ENCODE results near the gene CCDC102A.
A peak's percentile ranks its signal among the peaks of the same experiment; 100 is the strongest.
"Not testable (repeated sequence)": the region's sequence is repeated elsewhere in the genome, so short reads cannot be mapped to it uniquely, and the experiment has no call there.

Gene CCDC102A

DNA sequence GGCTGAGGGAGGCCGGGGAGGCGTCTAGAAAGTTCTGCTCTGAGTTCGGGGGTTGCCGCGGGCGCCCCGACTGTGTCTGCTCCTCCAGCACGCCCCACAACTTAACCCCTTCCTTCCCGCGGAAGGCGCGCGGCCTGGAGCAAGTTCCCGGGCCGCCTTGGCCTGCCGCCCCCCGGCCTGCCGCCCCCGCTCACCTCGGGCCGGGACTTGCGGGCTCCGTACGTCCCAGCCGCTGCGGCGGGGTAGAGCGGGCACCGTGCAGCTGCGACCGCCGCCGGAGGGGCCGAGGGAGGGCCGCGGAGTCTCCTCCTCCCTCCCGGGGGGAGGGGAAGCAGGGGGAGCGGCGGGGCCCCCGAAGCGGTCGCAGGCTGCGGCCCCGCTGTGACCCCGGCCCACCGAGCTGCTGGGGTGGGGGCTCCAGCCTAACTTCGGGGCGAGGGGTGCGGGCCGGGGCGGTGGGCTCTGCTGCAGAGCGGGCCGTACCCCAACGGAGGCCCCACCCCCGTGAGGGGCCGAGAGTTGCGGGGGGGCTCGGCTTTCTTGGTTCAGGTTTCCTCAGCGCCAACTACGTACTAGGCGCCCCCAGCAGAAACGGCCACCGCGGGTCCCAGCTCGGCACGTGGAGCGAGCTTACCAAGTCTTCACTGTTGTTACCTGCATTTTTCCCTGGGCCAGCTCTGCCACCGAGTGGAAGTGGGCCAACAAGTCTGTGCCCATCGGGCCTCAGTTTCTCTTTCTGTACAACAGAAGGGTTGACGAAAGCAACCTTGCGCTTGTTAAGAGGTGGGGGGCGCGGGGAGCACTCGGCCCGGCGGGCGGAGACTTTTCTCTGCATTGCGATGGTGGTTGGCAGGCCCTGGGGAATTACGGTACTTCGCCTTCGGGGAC, at the start of gene CCDC102A:
TSS of gene CCDC102A (minus strand) at position 266 of the 888 bp plus-strand sequence. CDS start 7,394 bp downstream, outside the sequence.
- DNase-seq (ENCODE audit: low spot score), result peak; percentile 43

DNA sequence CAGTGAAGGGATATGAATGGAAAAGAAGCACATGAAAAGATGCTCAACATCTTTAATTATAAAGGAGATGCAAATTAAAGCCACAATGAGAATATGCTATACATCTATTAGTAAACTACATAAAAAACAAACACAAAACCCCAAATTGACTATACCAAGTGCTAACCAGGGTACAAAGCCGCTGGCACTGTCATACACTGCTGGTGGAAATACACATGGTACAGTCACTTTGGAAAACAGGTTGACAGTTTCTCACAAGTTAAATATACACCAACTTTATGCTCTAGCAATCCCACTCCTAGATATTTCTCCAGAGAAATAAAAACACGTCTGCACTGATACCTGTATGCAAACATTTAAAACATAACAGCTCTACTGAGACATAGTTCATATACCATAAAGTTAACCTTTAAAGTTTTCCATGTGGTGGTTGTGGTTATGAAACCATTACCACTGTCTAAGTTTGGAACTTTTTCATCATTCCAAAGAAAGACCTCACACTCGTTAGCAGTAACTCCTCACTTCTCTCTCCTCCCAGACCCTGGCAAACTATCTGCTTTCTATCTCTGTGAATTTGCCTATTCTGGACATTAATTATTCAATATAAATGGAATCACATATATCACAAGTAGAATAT, 48.8 kb upstream of the CCDC102A start:
- no peak for DNase-seq (ENCODE audit: low spot score)

DNA sequence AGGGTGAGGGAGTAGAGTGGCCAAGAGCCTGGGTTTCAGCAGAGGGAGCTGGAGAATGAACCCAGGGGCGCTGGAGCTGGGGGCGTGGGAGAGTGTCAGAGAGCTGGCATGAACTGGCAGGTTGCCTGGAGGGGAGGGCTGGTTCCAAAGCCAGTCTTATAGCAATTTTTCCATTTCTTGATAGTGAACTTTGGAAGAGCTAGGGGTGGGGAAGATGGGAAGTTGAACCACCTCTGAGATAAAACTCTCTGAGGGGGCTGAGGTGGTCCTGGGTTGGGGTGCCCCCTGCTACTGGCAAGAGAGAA, 42.9 kb upstream of the CCDC102A start:
- no peak for DNase-seq (ENCODE audit: low spot score)

DNA sequence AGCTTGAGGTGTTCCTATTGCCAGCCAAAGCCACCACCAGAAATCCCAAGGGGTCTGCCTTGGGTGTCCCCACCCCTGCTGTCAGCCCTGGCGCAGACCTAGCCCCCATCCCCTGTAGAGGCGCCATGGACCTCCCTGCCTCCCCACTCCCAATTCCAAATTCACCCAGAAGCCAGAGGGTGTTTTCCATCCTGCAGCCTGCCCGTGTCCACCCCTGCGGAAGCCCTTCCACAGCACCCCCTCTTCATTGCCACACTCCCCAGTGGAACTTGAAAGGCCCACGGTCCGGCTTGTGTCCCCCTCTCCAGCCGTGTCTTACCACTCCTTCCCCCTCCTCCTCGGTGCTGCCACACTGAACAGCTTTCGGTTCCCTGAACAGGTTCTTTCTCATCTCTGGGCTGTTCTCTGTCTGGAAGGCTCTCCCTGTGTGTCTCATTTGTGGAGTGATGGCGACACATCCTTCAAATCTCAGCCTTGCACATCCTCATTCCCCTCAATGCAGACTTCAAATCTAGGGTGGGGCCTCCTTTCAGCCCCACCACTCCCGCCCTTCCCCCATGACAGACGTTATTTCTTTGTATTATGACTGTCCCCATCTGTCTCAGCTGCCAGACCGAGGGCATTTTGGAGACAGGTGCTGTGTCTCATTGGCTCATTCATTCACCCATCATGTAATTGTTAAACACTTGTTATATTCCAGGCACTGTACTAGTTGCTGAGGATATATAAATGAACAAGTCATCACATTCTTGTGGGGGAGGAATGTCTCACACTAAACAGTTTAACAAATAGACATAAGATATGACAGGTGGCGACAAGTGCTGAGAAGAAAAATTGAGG, 42.4 kb upstream of the CCDC102A start:
- DNase-seq (ENCODE audit: low spot score), result no peak

DNA sequence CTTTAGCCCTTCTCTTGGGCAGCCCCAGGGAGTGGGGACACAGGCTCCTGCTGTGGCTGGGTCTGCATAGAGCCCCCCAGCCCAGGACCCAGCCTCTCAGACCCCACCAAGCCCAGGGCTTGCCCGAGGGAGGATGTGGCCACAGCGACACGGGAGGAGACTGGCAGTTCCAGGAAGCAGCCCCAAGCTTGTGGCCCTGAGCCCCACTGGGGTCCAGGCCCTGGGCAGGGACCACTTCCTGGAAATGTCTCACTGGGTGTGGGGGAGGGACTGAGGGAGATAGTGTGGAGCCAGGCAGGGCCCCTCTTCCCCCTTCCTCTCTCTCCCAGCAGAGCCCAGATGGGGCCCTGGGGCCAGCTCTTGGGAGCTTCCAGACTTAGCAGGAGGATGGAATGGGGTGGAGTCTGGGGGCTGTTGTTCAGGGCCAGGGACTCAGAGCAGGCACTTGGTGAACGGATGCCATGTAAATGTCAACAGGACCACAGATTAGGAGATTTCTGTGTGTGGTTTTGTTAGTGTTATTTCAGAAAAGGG, 41.4 kb upstream of the CCDC102A start:
- no peak for DNase-seq (ENCODE audit: low spot score)

DNA sequence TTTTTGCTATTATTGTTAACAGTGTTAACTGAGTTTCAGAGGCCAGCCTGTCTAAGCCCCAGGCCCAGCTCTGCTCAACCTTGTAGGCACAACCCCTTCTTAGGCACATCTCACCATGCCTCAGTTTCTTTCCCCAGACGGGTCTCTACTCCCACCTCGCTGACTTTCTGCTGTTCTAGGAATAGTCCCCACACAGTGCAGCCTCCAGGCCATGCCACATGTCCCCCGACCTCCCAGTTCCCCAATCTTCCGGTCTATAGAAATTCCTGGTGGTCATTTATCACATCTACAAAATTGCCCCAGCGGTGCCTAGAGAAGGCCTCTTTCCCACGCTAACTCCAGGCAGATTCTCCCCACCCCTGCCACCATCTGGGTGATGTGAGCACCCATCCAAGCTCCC, 40.8 kb upstream of the CCDC102A start:
- DNase-seq (ENCODE audit: low spot score), result no peak

DNA sequence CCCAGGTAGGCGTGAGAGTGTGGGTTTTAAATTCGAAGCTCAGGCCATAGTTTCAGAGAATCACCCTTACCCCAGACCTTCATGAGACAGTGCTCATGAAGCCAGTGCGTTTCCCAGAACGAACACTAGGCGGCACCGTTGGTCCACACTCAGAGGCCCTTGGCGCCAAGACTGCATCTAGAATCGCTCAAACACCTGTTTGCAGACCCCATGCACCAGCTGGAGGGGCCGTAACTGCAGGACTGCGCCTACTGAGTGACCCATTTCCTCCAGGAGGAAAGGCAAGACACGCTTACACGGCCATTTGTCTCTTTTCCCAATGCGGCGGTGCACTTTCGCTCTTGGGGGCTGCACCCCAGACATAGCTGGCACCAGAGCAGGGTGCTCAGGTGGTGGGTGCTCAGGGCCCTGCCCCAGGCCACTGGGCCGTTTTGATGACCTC, 40.1 kb upstream of the CCDC102A start:
- peak; percentile 76 for DNase-seq (ENCODE audit: low spot score)

DNA sequence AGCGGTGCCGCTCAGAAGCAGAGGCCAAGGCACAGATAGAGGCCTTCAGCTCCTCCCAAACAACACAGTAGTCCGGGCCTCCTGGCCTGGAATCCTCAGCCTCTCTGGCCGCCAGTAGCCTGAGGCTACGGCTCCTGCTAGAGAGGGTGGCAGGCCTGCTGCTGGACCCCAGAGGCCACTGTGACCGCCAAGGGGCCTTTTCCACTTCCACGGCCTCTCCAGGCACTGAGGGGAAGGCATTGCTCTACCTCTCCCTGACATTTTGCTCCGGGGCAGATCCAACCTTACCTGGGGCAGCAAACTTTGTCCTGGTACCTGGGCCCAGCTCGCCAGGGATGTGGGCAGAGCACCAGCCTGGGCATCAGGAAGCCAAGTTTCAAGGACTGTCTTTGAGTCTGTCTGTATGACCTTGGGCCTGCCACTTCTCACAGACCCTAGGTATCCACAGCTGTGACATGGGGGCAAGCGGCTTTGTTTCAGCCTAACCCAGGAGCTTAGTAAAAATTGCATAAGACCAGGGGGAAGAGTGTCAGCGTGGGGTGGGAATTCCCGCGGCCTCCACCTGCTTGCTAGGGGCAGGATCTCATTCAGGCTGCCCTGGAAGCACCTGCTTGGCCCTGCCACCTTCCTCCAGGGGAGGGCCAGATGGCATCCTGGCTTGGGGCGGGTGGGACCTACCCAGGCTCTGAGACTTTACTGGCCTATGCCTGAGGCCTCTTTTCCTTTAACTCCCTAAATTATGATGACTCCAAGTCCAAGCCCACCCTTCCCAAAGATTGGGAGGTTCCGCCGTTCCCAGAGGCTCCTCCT, 39.3 kb upstream of the CCDC102A start:
- no peak for DNase-seq (ENCODE audit: low spot score)

DNA sequence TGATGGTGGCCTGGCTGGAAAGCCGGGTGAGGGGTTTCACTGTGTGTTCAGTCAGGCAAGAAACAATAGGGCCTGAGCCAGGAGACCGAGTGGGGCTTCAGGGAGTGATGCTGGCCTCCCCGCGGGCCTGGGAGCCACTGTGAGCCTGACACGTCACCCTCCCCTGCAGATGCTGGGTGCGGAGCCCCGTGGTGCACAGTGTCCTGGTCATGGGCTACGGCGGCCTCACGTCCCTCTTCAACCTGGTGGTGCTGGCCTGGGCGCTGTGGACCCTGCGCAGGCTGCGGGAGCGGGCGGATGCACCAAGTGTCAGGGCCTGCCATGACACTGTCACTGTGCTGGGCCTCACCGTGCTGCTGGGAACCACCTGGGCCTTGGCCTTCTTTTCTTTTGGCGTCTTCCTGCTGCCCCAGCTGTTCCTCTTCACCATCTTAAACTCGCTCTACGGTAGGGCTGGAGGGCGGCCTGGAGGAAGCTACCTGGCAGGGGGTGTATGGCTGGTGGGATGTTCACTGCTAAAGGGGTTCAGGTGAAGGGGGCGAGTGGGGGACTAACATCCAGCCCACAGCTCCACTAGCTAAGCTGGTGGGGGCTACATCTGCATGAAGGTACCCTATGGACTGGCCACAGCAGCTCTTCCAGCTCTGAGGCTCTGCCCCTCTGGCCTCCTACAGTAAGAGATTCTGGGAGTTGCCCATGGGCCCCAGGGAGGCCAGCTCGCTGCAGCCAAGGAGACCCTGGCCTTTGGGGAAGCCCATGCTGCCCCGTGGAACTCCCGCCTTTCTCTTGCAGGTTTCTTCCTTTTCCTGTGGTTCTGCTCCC, 38.5 kb upstream of the CCDC102A start:
- DNase-seq (ENCODE audit: low spot score), result no peak

DNA sequence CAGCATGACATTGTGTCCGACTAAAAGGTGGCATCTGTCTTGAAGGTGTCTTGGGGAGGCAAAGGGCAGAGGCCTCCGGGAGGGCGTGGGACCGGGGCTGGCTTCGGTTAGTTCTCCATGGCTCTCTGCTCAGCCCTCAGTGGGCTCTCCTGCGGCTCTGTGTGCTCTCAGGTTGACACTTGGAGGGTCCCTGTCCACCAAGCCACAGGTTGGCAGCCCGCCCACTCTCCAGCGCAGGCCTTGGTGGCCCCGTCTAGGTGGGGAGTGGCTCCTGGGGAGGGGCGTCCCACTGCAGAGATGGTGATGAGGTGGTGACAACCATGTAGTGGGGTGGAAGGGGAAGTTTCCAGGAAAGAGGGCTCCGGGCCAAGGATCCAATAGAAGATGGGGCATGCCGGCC, 37.7 kb upstream of the CCDC102A start:
- DNase-seq (ENCODE audit: low spot score), result no peak

DNA sequence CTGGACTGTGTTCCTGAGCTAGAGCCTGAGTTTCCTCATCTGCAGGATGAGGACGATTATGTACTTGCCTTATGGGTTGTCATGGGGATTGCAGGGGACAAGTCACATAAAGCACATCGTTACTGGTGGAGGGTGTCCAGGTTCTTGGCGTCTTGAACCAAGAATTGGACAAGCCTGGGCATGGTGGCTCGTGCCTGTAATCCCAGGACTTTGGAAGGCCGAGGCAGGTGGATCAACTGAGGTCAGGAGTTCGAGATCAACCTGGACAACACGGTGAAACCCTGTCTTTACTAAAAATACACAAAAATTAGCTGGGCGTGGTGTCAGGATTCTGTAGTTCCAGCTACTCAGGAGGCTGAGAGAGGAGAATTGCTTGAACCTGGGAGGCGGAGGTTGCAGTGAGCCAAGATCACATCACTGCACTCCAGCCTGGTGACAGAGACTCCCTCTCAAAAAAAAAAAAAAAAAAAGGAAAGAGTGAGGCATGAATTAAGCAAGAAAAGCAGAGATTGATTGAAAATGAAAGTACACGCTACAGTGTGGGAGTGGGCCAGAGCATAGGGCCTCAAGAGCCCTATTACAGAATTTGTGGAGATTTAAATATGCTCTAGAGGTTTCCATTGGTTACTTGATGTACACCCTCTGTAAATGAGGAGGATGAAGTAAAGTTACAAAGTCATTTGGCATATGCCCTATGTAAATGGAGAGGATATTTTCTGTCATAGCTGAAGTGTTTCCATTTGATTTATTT, 36.8 kb upstream of the CCDC102A start:
- DNase-seq (ENCODE audit: low spot score), result no peak

DNA sequence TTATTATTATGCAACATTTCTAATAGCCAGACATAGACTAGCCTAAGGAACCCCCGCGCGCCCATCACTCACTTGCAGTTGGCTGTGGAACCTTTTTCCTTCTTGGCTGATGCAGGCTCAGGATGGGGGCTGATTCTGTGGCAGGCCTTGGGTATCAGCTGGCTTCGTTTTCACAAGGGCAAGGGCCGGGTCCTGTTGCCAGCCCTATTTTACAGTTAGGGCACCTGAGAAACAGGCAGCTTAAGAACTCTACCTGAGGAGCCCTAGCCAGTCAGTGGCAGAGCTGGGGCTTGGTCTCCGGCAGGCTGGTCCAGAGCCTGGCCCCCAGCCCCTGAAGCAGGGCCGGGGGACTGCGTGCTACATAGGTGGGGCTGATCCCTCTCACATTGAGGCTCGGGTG, 34.7 kb upstream of the CCDC102A start:
- no peak for DNase-seq (ENCODE audit: low spot score)

DNA sequence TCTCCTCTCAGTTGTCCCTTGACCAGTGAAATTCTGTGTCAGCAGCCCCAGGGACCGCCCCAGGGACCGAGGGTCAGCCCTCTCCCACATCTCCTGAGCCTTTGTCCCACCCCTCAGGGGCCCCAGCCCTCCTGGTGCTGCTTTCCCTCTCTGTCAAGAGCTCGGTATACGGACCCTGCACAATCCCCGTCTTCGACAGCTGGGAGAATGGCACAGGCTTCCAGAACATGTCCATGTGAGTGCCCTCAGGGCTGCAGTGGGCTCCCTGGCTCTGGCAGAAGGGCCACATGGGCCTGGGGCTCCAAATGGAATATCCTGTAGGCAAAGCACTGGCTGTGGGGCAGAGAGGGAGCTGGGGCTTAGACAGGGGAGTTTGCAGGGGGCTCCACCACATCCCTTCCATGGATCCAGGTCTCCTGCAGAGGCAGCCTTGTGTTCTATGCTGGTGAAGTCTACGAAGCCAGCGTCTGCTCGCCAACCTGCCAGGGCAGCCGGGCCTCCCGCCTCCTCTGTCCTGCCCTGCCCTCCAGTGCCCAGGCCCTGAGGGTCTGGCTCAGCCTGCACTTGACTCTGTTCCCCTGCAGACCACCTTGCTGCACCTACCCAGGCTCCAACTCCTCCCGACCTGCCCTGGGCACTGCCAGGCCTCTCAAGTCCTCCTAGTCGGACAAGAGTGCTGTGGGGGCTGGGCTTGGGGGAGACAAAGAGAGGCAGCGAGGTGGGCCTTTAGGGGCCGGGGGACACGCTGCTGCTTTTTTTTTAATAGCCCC, 34.1 kb upstream of the CCDC102A start:
- DNase-seq (ENCODE audit: low spot score), result no peak

DNA sequence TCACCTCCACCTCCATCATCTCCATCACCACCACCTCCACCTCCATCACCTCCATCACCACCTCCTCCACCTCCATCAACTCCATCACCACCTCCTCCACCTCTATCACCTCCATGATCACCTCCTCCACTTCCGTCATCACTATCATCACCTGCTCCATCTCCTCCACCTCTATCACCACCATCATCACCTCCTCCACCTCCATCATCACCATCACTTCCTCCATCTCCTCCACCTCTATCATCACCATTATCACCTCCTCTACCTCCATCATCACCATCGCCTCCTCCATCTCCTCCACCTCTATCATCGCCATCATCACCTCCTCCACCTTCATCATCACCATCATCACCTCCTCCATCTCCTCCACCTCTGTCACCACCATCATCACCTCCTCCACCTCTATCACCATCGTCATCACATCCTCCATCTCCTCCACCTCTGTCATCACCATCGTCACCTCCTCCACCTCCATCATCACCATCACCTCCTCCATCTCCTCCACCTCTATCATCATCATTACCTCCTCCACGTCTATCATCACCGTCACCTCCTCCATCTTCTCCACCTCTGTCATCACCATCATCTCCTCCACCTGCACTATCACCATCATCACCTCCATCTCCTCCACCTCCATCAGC, 33.1 kb upstream of the CCDC102A start:
- no peak for DNase-seq (ENCODE audit: low spot score)

DNA sequence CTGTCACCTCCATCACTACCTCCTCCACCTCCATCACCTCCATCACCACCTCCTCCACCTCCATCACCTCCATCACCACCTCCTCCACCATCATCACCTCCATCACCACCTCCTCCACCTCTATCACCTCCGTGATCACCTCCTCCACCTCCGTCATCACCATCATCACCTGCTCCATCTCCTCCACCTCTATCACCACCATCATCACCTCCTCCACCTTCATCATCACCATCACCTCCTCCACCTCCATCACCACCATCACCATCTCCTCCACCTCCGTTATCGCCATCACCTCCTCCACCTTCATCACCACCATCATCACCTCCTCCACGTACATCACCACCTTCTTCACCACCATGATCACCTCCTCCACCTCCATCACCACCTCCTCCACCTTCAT, 32.4 kb upstream of the CCDC102A start:
- DNase-seq (ENCODE audit: low spot score), result not testable (repeated sequence)

DNA sequence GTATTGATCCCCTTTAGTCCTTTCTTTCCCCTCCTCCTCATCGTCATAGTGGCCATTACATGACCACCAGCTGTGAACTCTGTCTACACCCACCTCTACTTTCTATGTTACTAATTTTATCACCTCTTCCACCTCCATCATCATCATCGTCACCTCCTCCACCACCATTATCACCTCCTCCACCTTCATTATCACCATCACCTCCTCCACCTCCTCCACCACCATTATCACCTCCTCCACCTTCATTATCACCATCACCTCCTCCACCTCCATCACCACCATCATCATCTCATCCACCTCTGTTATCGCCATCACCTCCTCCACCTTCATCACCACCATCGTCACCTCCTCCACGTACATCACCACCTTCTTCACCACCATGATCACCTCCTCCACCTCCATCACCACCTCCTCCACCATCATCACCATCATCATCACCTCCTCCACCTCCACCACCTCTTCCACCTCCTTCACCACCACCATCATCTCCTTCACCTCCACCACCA, 31.9 kb upstream of the CCDC102A start:
- DNase-seq (ENCODE audit: low spot score), result no peak

DNA sequence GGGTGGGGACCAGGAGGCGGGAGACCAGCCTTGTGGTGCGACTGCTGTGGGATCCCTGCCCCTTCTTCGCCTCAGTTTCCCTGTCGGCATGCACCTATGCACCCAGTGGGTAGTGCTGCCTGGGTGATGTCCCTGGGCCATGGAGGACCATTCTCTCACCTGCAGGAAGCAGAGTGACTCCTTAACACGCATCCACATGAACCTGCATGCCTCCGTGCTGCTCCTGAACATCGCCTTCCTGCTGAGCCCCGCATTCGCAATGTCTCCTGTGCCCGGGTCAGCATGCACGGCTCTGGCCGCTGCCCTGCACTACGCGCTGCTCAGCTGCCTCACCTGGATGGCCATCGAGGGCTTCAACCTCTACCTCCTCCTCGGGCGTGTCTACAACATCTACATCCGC, 31.3 kb upstream of the CCDC102A start:
- no peak for DNase-seq (ENCODE audit: low spot score)

DNA sequence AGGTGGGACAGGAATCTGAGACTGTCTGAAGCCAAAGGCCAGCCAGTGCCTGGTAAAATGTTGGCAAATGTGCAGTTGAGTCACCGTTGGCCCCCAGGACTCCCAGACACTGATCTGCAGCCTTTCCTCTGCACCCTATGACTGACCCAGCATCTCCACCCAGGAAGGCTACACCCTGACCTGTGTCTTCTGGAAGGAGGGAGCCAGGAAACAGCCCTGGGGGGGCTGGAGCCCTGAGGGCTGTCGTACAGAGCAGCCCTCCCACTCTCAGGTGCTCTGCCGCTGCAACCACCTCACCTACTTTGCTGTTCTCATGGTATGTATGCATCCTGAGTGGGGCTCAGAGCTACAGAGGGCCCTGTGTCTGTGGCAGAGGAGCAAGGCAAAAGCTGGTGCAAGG, 30.1 kb upstream of the CCDC102A start:
- no peak for DNase-seq (ENCODE audit: low spot score)

All from AG08395 (cell line).